GM21723 (cell line): ENCODE measurements around the gene NHS.

Source experiments
- ATAC-seq: cut with Tn5 transposase; IDR thresholded peaks from one replicate; pipeline ENCODE4 v1.9.1; 2021; ENCODE audit warnings: mild to moderate bottlenecking, moderate library complexity; ENCODE audit not compliant: unreplicated experiment

Gene NHS

DNA sequence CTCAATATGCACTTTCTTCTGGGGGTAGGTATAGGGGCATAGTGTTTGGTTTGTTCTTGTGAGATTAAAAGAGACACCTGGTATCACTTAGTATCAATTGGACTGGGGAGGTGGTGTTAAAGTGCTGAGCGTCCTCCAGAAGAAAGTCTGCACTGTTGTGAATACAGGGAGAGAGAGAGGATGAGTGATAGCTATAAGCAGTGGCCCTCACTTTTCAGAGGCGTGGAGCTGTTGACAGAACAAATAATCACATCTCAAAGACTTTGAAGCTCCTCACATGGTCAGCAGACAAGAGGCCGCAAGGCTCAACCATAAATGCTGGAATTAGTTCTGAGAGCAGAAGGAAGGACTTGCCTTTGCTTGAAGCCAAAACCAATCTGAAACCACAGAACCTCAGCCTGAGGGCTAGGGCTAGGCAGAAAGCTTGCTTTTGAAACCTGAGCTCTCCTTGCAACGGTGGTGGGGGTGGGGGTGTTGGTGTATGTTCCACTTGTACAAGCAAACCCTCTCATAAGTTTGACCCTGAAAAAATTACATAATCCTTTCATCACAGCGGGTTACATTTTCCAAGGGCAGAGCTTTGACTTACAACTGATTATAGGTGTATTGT lies 239.1 kb downstream of the NHS start:
- no peak for ATAC-seq

DNA sequence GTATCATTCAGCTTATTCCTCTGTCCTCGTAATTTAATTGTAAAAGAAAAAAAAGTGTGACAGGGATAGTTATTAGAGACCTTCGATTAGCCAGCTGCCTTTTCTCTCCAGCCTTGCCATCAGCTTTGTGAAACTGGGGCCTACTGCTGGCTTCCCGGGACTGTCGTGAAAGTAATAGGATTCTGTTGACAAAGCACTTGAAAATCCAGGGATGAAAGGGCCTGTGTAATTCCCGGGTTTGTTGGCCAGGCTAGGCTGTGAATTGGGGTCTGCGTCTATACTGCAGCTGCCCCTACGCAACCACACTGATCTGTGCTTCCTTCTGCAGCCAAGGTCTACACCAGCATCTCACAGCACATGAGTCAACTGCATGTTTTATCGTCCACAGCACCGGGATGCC lies 241.9 kb downstream of the NHS start:
- no peak for ATAC-seq

- ATAC-seq = no peak
These were observed 242.8 kb downstream of the NHS start for GRCh38 chrX:17617806-17618205.

GRCh38 chrX:17621566-17622270 lies 246.7 kb downstream of the NHS start:
- ATAC-seq = no peak

- ATAC-seq = no peak
These were observed 247.3 kb downstream of the NHS start for GRCh38 chrX:17622331-17622730.

- ATAC-seq = no peak
These were observed 248.8 kb downstream of the NHS start for GRCh38 chrX:17623750-17624149.

DNA sequence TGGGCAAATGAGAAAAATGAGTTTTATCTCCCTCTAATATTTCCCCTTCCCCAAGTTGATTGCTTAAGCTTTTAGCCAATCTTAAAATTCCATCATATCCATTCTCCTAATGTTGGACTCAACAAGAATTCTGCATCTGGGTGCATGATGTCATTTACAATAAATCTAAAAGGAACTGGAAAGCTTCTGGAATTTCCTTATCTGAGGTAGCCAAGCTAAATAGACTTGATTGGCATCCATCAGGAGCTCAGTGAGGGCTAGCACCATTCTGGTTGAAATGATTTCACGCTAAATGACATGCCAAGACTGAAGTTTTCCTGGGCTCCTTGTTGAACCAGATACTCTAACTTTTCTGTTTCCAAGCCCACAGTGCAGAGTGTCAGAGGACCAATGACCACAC lies 252.0 kb downstream of the NHS start:
- no peak for ATAC-seq

GRCh38 chrX:17628976-17629375 lies 254.0 kb downstream of the NHS start:
- no peak for ATAC-seq

DNA sequence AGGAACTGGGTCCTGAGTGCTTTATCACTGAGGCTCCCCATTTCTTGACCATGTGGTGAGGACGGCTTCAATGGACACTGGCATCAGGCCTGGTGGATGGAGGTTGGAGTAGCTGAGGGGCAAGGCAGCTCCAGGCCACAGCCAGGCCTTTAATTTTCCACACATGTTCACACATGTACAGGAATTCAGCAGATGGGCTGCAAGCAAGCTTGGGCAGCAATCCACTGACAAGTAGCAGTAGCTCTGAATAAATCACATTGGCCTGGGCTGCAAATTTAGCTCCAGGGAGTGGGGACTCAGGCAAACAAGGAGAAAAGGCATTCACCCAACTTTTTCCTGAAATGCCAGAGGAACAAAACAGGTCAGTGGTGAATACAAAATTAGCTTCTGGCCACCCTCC lies 254.5 kb downstream of the NHS start:
- ATAC-seq = no peak

DNA sequence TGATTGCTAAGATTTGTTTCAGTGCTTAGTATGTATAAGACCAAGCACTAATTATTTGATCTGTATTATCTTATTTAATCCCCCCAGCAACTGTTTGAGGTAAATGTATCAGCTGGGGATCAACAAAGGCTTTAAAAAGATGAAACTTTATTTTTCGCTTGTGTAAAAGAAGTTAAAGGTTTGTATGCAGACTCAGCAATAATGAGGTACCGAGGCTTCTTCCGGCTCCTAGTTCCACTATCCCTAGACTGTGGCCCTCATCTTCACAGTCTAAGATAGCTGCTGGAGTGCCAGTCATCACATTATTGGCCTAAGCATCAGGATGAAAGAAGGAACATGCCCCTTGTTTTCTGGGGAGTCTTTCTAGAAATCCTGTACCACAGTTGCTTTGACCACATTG lies 256.6 kb downstream of the NHS start:
- no peak for ATAC-seq

GRCh38 chrX:17632942-17633341 lies 257.9 kb downstream of the NHS start:
- no peak for ATAC-seq

DNA sequence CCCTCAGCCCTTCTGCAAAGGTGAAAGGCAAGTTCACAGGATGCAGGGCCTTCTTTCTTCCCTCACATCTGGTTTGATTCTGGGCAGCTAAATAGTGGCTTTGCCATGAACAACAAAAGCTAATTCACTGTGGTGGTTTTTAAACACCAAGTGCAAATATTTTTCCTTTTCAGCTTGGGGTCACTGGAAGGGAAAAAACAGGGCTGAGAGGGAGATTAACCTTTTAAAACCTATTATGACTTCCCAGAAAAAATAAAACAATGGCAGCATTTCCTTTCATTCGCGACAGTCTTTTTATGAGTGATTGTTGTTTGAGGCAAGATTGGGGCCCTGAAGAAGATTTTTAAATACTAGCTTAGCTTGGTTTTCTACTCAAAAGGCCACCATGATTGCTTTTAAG lies 258.5 kb downstream of the NHS start:
- no peak for ATAC-seq

DNA sequence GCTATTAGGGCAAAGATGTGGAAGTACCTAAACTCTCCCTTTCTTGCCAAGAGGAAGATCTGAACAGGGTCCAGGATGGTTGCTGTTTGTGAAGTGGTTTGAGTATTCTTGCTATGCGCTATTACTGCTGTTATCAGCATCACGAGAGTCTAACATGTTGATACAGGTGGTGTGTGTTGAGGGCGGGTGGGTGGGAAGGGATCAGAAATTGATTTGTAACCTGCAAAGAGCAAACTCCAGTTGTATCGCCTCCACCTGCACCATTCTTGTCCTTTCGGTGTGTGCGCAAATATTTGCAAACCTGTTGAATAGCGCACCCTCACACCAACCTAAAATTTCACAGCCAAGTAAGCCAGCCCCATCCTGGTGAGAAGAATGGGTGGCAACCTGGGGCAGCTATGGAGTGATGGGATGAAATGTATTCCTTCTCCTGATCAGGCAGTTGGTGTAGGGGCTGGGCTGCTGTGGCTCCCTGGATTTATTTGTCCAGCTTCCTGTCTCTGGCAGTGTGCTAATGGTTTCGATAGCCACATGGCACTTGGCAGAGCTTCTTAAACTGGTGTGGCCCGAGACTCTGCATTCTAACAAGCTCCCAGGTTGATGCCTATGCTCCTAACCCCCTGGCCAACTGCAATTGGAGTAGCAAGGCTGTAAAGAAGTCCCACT lies 259.7 kb downstream of the NHS start:
- no peak for ATAC-seq

GRCh38 chrX:17635231-17635630 lies 260.2 kb downstream of the NHS start:
- ATAC-seq = no peak

- ATAC-seq = no peak
These were observed 262.2 kb downstream of the NHS start for GRCh38 chrX:17637235-17637634.

DNA sequence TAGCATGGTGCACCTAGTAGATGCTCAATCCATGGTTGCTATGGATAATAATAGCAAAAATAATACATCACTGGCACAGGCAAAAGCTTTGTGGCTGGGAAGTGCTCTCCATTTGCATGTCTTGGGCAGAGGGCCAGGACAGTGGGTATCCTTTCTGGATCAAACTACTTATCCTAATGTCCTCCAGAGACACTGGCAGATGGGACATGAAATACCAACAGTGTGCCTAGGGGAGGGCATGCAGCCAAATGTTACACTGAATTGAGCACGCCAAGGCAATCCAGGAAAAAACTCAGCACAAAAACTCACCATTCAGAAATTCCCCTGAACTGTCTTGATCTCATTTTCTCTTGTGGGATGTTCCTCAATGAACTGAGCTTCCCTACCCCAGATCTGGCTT lies 263.7 kb downstream of the NHS start:
- no peak for ATAC-seq

- no peak for ATAC-seq
These were observed 267.9 kb downstream of the NHS start for GRCh38 chrX:17642891-17643290.

GRCh38 chrX:17643528-17643927 lies 268.5 kb downstream of the NHS start:
- no peak for ATAC-seq

- no peak for ATAC-seq
These were observed 269.0 kb downstream of the NHS start for GRCh38 chrX:17644001-17644400.

- no peak for ATAC-seq
These were observed 279.1 kb downstream of the NHS start for GRCh38 chrX:17654116-17654515.

DNA sequence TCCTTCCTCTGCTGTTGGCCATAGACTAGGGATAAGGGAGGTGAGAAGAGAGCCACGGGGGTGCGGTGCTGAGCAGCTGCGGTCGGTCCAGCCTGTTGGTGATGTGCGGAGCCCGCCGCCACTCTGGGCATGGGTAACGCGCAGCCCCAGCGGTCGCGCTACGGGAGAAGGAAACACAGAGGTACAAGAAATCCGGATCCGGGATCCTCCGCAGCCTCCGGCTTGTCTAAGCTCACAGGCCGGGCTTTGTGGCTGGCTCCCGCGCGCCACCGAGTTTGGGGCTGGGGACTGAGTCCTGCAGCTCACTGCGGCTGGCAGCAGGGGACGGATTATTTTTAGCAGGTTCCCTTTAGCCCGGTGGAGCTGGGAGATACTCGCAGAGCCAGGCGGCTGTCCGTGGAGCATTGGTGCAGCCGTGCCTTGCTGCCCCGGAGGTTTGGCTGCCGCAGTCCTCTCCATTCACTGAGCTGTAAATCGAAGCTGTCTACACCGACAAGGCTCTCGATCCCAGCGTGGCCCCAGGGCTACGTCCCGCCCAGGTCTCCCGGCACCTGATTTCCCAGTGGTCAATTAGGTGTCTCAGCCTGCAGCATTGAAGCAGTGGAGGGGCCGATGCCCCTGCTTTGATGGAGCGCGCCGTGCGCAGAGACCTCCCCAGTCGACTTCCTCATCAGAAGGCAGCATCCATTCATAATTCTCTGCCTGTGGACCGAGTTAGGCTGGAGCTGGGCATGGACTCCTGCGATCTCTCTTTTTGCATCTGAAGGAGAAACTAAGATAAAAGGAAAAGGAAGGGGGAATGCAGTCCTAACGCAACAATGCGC lies 280.4 kb downstream of the NHS start:
- ATAC-seq = no peak

DNA sequence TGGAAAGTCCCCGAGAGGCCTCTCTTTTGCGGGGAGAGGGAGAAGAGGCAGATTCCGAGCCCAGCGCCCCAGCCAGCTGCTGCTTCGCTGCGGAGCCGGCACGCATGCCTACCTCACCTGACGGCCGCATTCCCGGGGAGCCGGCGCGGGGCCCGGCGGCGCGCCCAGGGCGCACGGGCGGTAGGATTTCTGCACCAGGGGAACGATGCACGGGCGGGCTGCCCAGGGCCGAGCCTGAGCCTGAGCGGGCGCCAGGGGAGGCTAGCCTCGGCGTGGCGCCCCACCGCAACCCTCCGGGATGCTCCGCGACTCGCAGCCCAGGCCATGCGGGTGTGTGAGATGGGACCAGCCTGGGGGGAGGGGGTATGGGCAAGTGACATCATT lies 281.0 kb downstream of the NHS start:
- no peak for ATAC-seq
